ENCODE results near the gene NAT14.

DNA sequence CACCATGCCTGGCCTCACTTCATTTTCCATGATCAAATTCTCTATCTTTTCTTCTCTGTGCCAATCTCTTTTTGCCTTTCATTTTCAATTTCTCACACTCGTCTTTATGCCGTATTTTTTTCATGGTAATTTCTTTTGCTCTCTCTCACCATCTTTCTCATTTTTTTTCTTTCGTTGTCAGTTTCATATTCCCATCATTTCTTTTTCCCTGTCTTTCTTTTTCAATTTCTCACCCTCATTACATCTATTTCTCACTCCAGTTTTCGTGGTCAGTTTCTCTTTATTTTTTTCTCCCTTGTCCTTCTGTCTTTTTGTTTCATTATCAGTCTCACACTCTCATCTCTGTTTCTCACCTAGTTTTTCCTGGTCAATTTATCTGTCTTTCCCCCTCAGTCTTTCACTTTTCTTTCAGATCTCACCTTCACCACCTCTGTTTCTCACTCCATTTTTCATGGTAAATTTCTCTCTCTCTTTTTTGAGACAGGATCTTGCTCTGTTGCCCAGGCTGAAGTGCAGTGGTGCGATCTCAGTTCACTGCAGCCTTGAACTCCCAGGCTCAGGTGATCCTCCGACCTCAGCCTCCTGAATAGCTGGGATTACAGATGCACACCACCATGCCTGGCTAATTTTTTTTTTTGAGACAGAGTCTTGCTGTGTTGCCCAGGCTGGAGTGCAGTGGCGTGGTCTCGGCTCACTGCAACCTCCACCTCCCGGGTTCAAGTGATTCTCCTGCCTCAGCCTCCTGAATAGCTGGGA is 17.4 kb downstream of the NAT14 start:
- TF ChIP-seq POLR2A (IDR thresholded peaks at IDR 0.05; ENCODE audit: low read depth, low read length) (no peak), CTCF (IDR thresholded peaks at IDR 0.05; ENCODE audit: extremely low read depth in 1 of 2, insufficient read depth in 1 of 2, low read depth in 1 of 2, low read length in 2 of 2) (no peak), EZH2 (IDR thresholded peaks at IDR 0.05; ENCODE audit: borderline replicate concordance, low read depth, low read length, severe bottlenecking) (no peak), POLR2AphosphoS5 (IDR thresholded peaks at IDR 0.05; ENCODE audit: insufficient read depth, low read depth, low read length) (no peak), JUN (IDR thresholded peaks at IDR 0.05; ENCODE audit: borderline replicate concordance, insufficient read depth, insufficient read length, low read depth) (no peak)
